B cell (primary cell): ENCODE data around the gene TDRD12. TPM values are rescaled to one million over a fixed set of nuclear protein-coding genes. Genes with fewer than 3 reads are reported as not detected.
"Not testable (repeated sequence)": the region's sequence is repeated elsewhere in the genome, so short reads cannot be mapped to it uniquely, and the experiment has no call there.

Experiments used
- ATAC-seq: fragments of 200-7000 bp; cut with Tn5 transposase; one replicate; pipeline ENCODE4 v1.10.0; 2021; ENCODE audit warnings: low read depth, mild to moderate bottlenecking, moderate number of reproducible peaks, moderate library complexity
- CTCF ChIA-PET: fragments of 350-600 bp; sonication (Branson Sonifier 250); formaldehyde crosslinking; loops from one replicate; lab custom pipeline; 2021; ENCODE audit warnings: antibody characterized with exemption, inconsistent platforms; lab: Charles Lee
- POLR2A ChIA-PET: fragments of 350-600 bp; sonication (Branson Sonifier 250); formaldehyde crosslinking; loops from one replicate; lab custom pipeline; 2021; ENCODE audit warnings: antibody characterized with exemption; lab: Charles Lee
- DNase-seq: peaks from one replicate; pipeline ENCODE4 v3.0.0; 2013
- H2AFZ ChIP-seq: 2 replicates; pipeline ENCODE4 v1.6.1; 2012; ENCODE audit warnings: mild to moderate bottlenecking, low read depth, low read length; ENCODE audit not compliant: insufficient read depth, poor library complexity, severe bottlenecking
- H3K27ac ChIP-seq, 2 donors: 1 replicate in 1 of 2; 2 replicates in 1 of 2; pipeline ENCODE4 v1.5.1; 2012 to 2013; ENCODE audit warnings: low read length in 2 of 2, mild to moderate bottlenecking in 2 of 2, moderate library complexity in 1 of 2
- H3K27me3 ChIP-seq, 4 experiments: fragments of 200-600 bp in 1 of 4; sonication (generic) in 1 of 4; replicated peaks in 1 of 4; 1 replicate in 2 of 4; 2 replicates in 2 of 4; pipeline versions ENCODE4 v1.6.1 to v1.7.0; 2013 to 2016; ENCODE audit warnings: low read length in 3 of 4, mild to moderate bottlenecking in 2 of 4, mixed read lengths in 1 of 4, moderate library complexity in 1 of 4; ENCODE audit not compliant: insufficient read depth in 4 of 4, control insufficient read depth in 3 of 4; ENCODE audit errors: control extremely low read depth in 1 of 4
- H3K36me3 ChIP-seq, 2 experiments: replicated peaks in 1 of 2; 1 replicate in 1 of 2; 2 replicates in 1 of 2; pipeline versions ENCODE4 v1.6.1 to v1.7.1; 2013; ENCODE audit warnings: low read length in 1 of 2; ENCODE audit not compliant: insufficient read depth in 2 of 2, control insufficient read depth in 1 of 2; ENCODE audit errors: control extremely low read depth in 1 of 2, extremely low read depth in 1 of 2
- H3K4me1 ChIP-seq, 2 donors: fragments of 200-600 bp in 1 of 2; sonication (generic) in 1 of 2; 1 replicate in 1 of 2; 2 replicates in 1 of 2; pipeline versions ENCODE4 v1.5.1 to v1.6.1; 2013 to 2017; ENCODE audit warnings: low read length in 2 of 2; ENCODE audit not compliant: control insufficient read depth in 2 of 2, insufficient read depth in 2 of 2
- H3K4me2 ChIP-seq: replicated peaks from 2 replicates; pipeline ENCODE3; 2012; ENCODE audit warnings: mild to moderate bottlenecking, low read depth, low read length; ENCODE audit not compliant: poor library complexity, severe bottlenecking
- H3K4me3 ChIP-seq, 5 experiments: fragments of 200-600 bp in 1 of 5; sonication (generic) in 1 of 5; 1 replicate in 3 of 5; 2 replicates in 2 of 5; pipeline versions ENCODE4 v1.5.1 to v1.7.0; 2011 to 2016; ENCODE audit warnings: low read length in 4 of 5, mild to moderate bottlenecking in 4 of 5, low read depth in 2 of 5, control low read depth in 1 of 5, moderate library complexity in 1 of 5; ENCODE audit not compliant: insufficient read depth in 1 of 5; ENCODE audit errors: control extremely low read depth in 1 of 5, extremely low read depth in 1 of 5
- H3K79me2 ChIP-seq: fragments of 200-600 bp; sonication (generic); one replicate; pipeline ENCODE4 v1.6.0; 2016; ENCODE audit warnings: low read length; ENCODE audit not compliant: control insufficient read depth, insufficient read depth
- H3K9ac ChIP-seq: fragments of 200-600 bp; sonication (generic); 2 replicates; pipeline ENCODE4 v1.6.1; 2017; ENCODE audit warnings: mild to moderate bottlenecking, low read length, moderate library complexity
- H3K9me3 ChIP-seq, 3 donors: one replicate each; pipeline versions ENCODE4 v1.6.1 to v1.7.1; 2013; ENCODE audit warnings: low read length in 2 of 3; ENCODE audit not compliant: control insufficient read depth in 2 of 3, insufficient read depth in 1 of 3; ENCODE audit errors: control extremely low read depth in 1 of 3
- H4K20me1 ChIP-seq: 2 replicates; pipeline ENCODE4 v1.6.0; 2012; ENCODE audit warnings: mild to moderate bottlenecking, low read length; ENCODE audit not compliant: insufficient read depth, control insufficient read depth, poor library complexity, severe bottlenecking
- H3K27ac Mint-ChIP-seq: one replicate; pipeline ENCODE4 v1.8.0; 2021; ENCODE audit warnings: mixed read lengths
- H3K27me3 Mint-ChIP-seq: one replicate; pipeline ENCODE4 v1.8.0; 2021; ENCODE audit warnings: mixed read lengths
- H3K4me1 Mint-ChIP-seq: one replicate; pipeline ENCODE4 v1.8.0; 2021; ENCODE audit warnings: mixed read lengths
- H3K4me3 Mint-ChIP-seq: one replicate; pipeline ENCODE4 v1.8.0; 2021; ENCODE audit warnings: mixed read lengths
- H3K9me3 Mint-ChIP-seq: one replicate; pipeline ENCODE4 v1.8.0; 2022; ENCODE audit warnings: mixed read lengths; ENCODE audit not compliant: insufficient read depth
- CTCF ChIP-seq: fragments of 200-600 bp; IDR thresholded peaks from one replicate; pipeline ENCODE4 v1.8.0; 2022; ENCODE audit warnings: antibody characterized with exemption, mild to moderate bottlenecking
- EZH2 ChIP-seq: IDR thresholded peaks from 2 replicates; pipeline ENCODE4 v1.6.1; 2012; ENCODE audit warnings: borderline replicate concordance, low read depth, mild to moderate bottlenecking, moderate library complexity, low read length; ENCODE audit not compliant: insufficient read depth, poor library complexity, severe bottlenecking
- WGBS: methylation state at CpG from one replicate; pipeline ENCODE4 v1.1.5; 2013; ENCODE audit warnings: missing lambda C conversion rate; ENCODE audit not compliant: insufficient coverage; 5-methylcytosine and 5-hydroxymethylcytosine counted together
- intact Hi-C: fragments of 100-400 bp; cut with micrococcal nuclease; formaldehyde crosslinking; loops from one replicate; pipeline ENCODE4 v1.10.0; 2022
- polyA plus RNA-seq: library from polyadenylated mRNA; depleted of rRNA; stranded (reverse); fragments of >200 nt; gene quantifications from 2 replicates; pipeline ENCODE4 v1.2.3, GENCODE V29; 2012
- total RNA-seq, 2 donors: library from RNA; stranded (reverse); fragments of 120-200 nt in 1 of 2; gene quantifications; 1 replicate in 1 of 2; 2 replicates in 1 of 2; pipeline versions ENCODE4 v1.2.3 to v1.2.4, GENCODE V29; 2013 to 2022

Gene TDRD12
- total and polyA plus RNA-seq, 2 donors (not counting 1 experiment from before 2014, with no cell fraction given) = 0.30 to 1.1 TPM

GRCh38 chr19:32787895-32788294, 68.3 kb downstream of the TDRD12 start:
- ATAC-seq, H3K4me3 Mint-ChIP-seq, DNase-seq, H3K36me3 ChIP-seq, H3K27ac ChIP-seq, H3K79me2 ChIP-seq, H3K4me3 ChIP-seq, H3K9me3 ChIP-seq, H3K4me1 ChIP-seq, H3K9ac ChIP-seq, H3K27me3 ChIP-seq, POLR2A ChIA-PET, H3K27ac Mint-ChIP-seq, H4K20me1 ChIP-seq, H3K9me3 Mint-ChIP-seq, intact Hi-C loops, CTCF ChIA-PET, H2AFZ ChIP-seq, H3K4me2 ChIP-seq, H3K4me1 Mint-ChIP-seq: not testable (repeated sequence)
- 93% methylated on average over 2 of the region's 5 CpGs for WGBS
- H3K27me3 Mint-ChIP-seq = peaks cover 14% of the 10 kb centered on the region

DNA sequence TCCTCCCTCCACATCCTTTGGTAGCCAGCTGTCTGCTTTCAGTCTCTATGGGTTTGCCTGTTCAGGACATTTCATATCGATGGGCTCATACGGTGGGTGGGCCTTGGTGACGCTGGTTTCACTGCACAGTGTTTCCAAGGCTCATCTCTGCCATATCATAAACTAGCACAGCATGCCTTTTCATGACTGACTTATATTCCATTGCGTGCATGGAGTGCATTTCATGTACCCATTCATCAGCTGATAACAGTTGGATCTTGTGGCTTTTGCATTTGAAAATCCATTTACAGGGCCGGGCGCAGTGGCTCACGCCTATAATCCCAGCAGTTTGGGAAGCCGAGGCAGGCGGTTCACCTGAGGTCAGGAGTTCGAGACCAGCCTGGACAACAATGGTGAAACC, 69.9 kb downstream of the TDRD12 start:
- no peak for TF ChIP-seq CTCF
- no peak for TF ChIP-seq EZH2
- Histone ChIP-seq H3K36me3 (no peaks in the 10 kb centered on the region), H3K79me2 (no peaks in the 10 kb centered on the region), H3K27ac (no peak overlapping the region), H3K4me1 (no peaks in the 10 kb centered on the region), H3K4me2 (no peak overlapping the region), H2AFZ (no peak overlapping the region), H3K4me3 (no peak overlapping the region), H3K9ac (no peak overlapping the region), H3K27me3 (peaks cover 0 to 8% (median 0%) of the 10 kb centered on the region in 4 experiments), H3K9me3 (no peaks in the 10 kb centered on the region), H4K20me1 (no peaks in the 10 kb centered on the region)
- ChIA-PET CTCF (no interaction called here), POLR2A (no interaction called here)
- 95% methylated on average over 7 of the region's 10 CpGs for WGBS
- H3K4me1 Mint-ChIP-seq = no peaks in the 10 kb centered on the region
- H3K27me3 Mint-ChIP-seq = peaks cover 14% of the 10 kb centered on the region
- no peak overlapping the region for H3K27ac Mint-ChIP-seq
- ATAC-seq = no peak
- DNase-seq = no peak
- intact Hi-C loops = no loop called here
- H3K9me3 Mint-ChIP-seq = no peaks in the 10 kb centered on the region
- H3K4me3 Mint-ChIP-seq = no peak overlapping the region
